Fibroblast of lung (primary cell): Measurements from ENCODE around the gene HOXB7. TPM values are rescaled to one million over a fixed set of nuclear protein-coding genes. Genes with fewer than 3 reads are reported as not detected.
A peak's percentile ranks its signal among the peaks of the same experiment; 100 is the strongest.

Experiments used
- DNase-seq, 2 donors: peaks; one replicate each; pipeline versions ENCODE4 v3.0.0 to v3.0.0-alpha.2; 2010; ENCODE audit warnings: low read depth in 2 of 2
- H2AFZ ChIP-seq: 2 replicates; pipeline ENCODE4 v1.5.1; 2012; ENCODE audit warnings: low read length, control low read depth, inconsistent platforms
- H3K27ac ChIP-seq: 2 replicates; pipeline ENCODE4 v1.5.1; 2011; ENCODE audit warnings: low read length, control low read depth; ENCODE audit not compliant: insufficient read depth
- H3K27me3 ChIP-seq: 2 replicates; pipeline ENCODE4 v1.5.1; 2011; ENCODE audit warnings: mild to moderate bottlenecking, low read length; ENCODE audit not compliant: control insufficient read depth, insufficient read depth
- H3K36me3 ChIP-seq: 2 replicates; pipeline ENCODE4 v1.5.1; 2011; ENCODE audit warnings: low read length; ENCODE audit not compliant: control insufficient read depth, insufficient read depth
- H3K4me1 ChIP-seq: 2 replicates; pipeline ENCODE4 v1.5.1; 2011; ENCODE audit warnings: low read length; ENCODE audit not compliant: control insufficient read depth, insufficient read depth; ENCODE audit errors: extremely low read depth
- H3K4me2 ChIP-seq: 2 replicates; pipeline ENCODE4 v1.5.1; 2011; ENCODE audit warnings: low read length, control low read depth; ENCODE audit not compliant: insufficient read depth; ENCODE audit errors: extremely low read depth
- H3K4me3 ChIP-seq, 4 experiments: fragments of 200-600 bp in 1 of 4; sonication (generic) in 1 of 4; replicated peaks in 1 of 4; 2 replicates each; pipeline ENCODE4 v1.5.1; 2011 to 2016; ENCODE audit warnings: low read length in 4 of 4, low read depth in 3 of 4, mild to moderate bottlenecking in 3 of 4, control low read depth in 2 of 4, inconsistent platforms in 1 of 4, mixed read lengths in 1 of 4; ENCODE audit not compliant: insufficient read depth in 1 of 4; ENCODE audit errors: control extremely low read depth in 1 of 4
- H3K79me2 ChIP-seq: 2 replicates; pipeline ENCODE4 v1.5.1; 2012; ENCODE audit warnings: mild to moderate bottlenecking, low read length, inconsistent platforms; ENCODE audit not compliant: control insufficient read depth, insufficient read depth
- H3K9ac ChIP-seq: 2 replicates; pipeline ENCODE4 v1.5.1; 2011; ENCODE audit warnings: mild to moderate bottlenecking, low read length, control low read depth; ENCODE audit not compliant: insufficient read depth
- H3K9me3 ChIP-seq: 2 replicates; pipeline ENCODE4 v1.5.1; 2012; ENCODE audit warnings: low read depth, low read length; ENCODE audit not compliant: control insufficient read depth, insufficient read depth
- H4K20me1 ChIP-seq: 2 replicates; pipeline ENCODE4 v1.5.1; 2011; ENCODE audit warnings: low read length; ENCODE audit not compliant: control insufficient read depth, insufficient read depth; ENCODE audit errors: extremely low read depth
- CTCF ChIP-seq, 2 donors: IDR thresholded peaks in 1 of 2; conservative IDR thresholded peaks in 1 of 2; 1 replicate in 1 of 2; 2 replicates in 1 of 2; pipeline ENCODE4 v1.5.1; 2011 to 2012; ENCODE audit warnings: low read length in 2 of 2, control low read depth in 1 of 2, inconsistent platforms in 1 of 2, low read depth in 1 of 2, mild to moderate bottlenecking in 1 of 2
- EZH2 ChIP-seq: IDR thresholded peaks from 2 replicates; pipeline ENCODE4 v1.5.1; 2012; ENCODE audit warnings: low read length, control low read depth, mild to moderate bottlenecking; ENCODE audit errors: missing control alignments
- polyA plus RNA-seq, 2 donors: library from polyadenylated mRNA; depleted of rRNA in 1 of 2; stranded (reverse) in 1 of 2; unstranded in 1 of 2; fragments of >200 nt; gene quantifications; 2 replicates each; pipeline ENCODE4 v1.2.1, GENCODE V29; 2011 to 2012; ENCODE audit warnings: missing spikeins in 1 of 2
- total RNA-seq: library from RNA; depleted of rRNA; stranded (reverse); fragments of >200 nt; gene quantifications from 2 replicates; pipeline ENCODE4 v1.2.1, GENCODE V29; 2014

Gene HOXB7
- total and polyA plus RNA-seq, 2 donors (not counting 1 experiment from before 2014, with no cell fraction given), result 7.4 to 12.7 TPM

GRCh38 chr17:48562934-48563333, 47.9 kb downstream of the HOXB7 start:
- no peaks in the 10 kb centered on the region for H3K9me3 ChIP-seq
- peak overlapping the region; percentile 42 to 98 (median 56) for H3K4me3 ChIP-seq
- H3K27me3 ChIP-seq, result no peaks in the 10 kb centered on the region
- no peak for DNase-seq
- peaks cover 99% of the 10 kb centered on the region for H3K79me2 ChIP-seq
- H3K9ac ChIP-seq, result no peak overlapping the region
- peaks cover 63% of the 10 kb centered on the region for H3K4me1 ChIP-seq
- no peak for TF ChIP-seq EZH2
- H4K20me1 ChIP-seq, result no peaks in the 10 kb centered on the region
- no peak overlapping the region for H2AFZ ChIP-seq
- H3K36me3 ChIP-seq, result peaks cover 16% of the 10 kb centered on the region
- peak overlapping the region; percentile 60 for H3K4me2 ChIP-seq
- peak overlapping the region; percentile 1 for H3K27ac ChIP-seq

- Histone ChIP-seq H3K9ac (no peak overlapping the region), H3K9me3 (no peaks in the 10 kb centered on the region), H3K36me3 (peaks cover 14% of the 10 kb centered on the region), H3K4me3 (peak overlapping the region; percentile 42 to 98 (median 56)), H3K27me3 (no peaks in the 10 kb centered on the region), H2AFZ (no peak overlapping the region), H3K79me2 (peaks cover 99% of the 10 kb centered on the region), H3K4me1 (peaks cover 64% of the 10 kb centered on the region), H3K4me2 (peak overlapping the region; percentile 60), H4K20me1 (no peaks in the 10 kb centered on the region), H3K27ac (peak overlapping the region; percentile 57)
- no peak for TF ChIP-seq EZH2
- peak; percentile 26 to 64 for TF ChIP-seq CTCF (conservative IDR thresholded peaks at IDR 0.05 in 1 of 2, IDR thresholded peaks at IDR 0.05 in 1 of 2; ENCODE audit: low read depth in 1 of 2, low read length in 2 of 2)
- peak in 1 of 2 donors; percentile 58 for DNase-seq
Observed at GRCh38 chr17:48561884-48562810, 48.7 kb downstream of the HOXB7 start.

GRCh38 chr17:48559840-48560817, 50.7 kb downstream of the HOXB7 start:
- Histone ChIP-seq H3K9me3 (no peaks in the 10 kb centered on the region), H3K4me1 (peaks cover 56% of the 10 kb centered on the region), H3K4me2 (peak overlapping the region; percentile 100), H3K4me3 (peak overlapping the region; percentile 40 to 82 (median 75)), H3K36me3 (peaks cover 10% of the 10 kb centered on the region), H3K27me3 (no peaks in the 10 kb centered on the region), H2AFZ (no peak overlapping the region), H4K20me1 (no peaks in the 10 kb centered on the region), H3K27ac (peak overlapping the region; percentile 76), H3K9ac (no peak overlapping the region), H3K79me2 (peaks cover 98% of the 10 kb centered on the region)
- DNase-seq, result peak in 1 of 2 donors; percentile 90
- TF ChIP-seq EZH2 (no peak), CTCF (conservative IDR thresholded peaks at IDR 0.05 in 1 of 2, IDR thresholded peaks at IDR 0.05 in 1 of 2; ENCODE audit: low read depth in 1 of 2, low read length in 2 of 2) (peak in 1 of 2 donors; percentile 18)
